Measurements from ENCODE around the gene RIC3.

Gene RIC3

DNA sequence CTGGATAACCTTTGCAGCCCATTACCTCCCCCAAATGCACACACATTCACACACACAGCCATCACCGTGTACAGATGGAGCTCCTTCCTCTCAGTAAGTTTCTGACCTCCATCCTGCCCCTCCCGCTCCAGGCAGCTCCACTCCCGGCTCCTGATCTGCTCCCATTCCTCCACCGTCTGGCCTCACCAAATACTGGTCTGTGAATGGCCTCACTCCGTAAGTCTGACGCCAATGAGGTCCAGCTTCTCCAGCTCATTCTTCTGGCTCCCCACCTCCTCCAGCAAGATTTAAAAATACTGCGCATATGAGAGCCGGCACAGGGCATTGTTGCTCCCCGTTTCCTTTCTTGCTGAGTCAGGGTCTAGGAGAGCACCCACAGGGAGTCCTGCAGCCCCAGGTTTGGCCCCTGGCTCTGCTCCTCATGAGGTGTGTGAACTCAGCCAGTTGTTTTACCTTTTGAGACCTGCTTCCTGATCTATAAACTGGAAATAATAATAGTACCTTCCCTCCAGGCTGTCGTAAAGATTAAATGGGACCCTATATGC lies 101.8 kb downstream of the RIC3 start:
- DNase-seq (ENCODE audit: low spot score): no peak

DNA sequence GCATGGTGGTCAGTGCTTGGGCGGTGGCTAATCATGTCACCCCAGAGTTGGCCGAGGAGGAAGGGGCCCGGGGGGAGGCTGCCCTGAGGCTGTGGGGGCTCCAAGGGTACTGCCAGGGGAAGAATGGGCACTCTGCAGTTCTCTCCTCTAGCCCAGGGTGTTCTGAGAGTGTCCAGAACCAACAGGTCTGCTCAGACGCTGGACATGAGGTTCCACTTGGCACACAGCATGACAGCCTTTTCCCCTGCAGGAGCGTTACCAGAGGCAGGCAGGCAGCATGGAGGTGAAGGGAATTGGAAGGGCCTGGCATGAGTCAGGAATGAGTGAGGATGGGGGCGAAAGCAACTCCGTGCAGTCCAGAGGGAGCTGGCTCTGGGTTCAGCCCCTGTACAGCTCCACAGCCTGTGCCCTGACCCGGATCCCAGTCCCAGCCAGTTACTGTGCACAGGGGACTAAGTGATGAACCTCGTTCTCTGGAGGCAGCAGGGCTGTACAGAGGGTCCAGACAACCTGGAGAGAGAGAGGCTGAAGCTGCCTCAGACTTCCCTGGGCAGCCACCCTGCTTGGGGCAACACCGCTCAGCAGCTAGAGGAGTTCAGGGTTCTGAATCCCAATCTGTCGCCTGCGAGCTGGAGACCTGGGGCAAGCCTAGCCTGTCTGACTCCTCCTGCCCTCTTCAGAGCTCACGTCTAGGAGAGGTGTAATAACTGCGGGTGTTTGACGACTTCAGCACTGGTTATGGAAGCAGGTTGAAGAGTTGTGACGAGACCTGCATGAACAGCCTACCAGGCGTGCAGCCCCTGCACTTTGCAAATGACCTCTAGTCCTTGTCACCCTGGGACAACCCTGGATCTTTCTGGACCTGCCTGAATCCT lies 102.6 kb downstream of the RIC3 start:
- no peak for DNase-seq (ENCODE audit: low spot score)

DNA sequence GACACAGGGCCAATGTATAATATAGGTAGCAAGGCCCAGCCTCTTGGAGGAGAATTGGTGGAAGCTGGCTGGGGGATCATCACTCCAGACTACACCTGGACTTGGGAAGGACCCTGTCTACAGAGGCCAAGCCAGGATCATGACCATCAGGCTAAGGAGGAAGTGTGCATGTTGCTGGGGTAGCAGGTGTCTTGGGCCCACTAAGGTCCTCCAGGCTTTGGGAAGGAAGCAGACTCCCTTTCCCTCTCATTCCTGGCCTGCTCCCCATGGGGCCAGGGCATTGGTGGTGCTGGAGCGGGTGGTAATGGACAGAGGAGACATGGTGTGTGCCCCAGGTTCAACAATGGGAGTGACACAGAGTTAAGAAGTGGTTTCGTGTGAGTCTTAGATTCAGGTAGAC lies 103.8 kb downstream of the RIC3 start:
- no peak for DNase-seq (ENCODE audit: low spot score)

DNA sequence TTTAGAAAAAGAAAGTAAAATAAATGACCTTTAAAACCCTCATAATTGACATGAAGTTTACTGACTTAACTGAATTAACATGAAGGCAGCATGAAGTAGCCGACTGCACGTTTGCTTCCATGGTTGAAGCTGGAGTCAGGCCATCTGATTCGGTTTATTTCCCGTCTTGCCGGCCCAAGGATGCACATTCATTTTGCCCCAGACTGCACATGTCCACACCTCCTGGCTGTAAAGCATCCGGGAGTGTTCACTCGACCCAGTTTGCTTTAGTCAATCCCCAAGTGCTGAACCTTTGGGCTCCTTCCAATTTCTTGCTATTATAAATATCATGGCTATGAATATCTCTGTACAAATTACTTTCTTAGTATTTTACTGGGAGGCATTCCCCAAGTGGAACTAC lies 105.5 kb downstream of the RIC3 start:
- DNase-seq (ENCODE audit: low spot score): peak; percentile 68

DNA sequence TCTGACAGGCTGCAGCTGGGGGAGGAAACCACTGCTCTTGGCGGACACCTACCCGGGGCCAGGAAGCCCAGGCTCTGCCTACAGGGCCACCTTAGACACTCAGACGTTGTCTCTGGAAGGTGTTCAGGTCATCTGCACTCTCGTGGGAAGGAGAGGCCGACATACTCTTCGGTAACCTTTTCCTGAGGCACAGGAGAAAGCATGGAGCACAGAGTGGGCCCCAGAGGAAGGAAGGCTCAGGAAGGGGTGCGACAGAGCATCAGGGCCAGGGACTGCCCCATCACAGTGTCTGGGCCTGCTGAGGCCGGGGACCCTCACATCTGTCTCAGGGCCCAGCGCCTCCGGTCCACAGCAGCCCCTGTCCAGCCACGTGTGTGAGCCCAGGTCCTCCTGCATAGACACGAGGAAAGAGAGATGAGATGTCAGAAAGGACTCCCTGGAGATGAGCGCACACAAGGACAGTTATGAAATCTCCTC lies 106.0 kb downstream of the RIC3 start:
- DNase-seq (ENCODE audit: low spot score): no peak

DNA sequence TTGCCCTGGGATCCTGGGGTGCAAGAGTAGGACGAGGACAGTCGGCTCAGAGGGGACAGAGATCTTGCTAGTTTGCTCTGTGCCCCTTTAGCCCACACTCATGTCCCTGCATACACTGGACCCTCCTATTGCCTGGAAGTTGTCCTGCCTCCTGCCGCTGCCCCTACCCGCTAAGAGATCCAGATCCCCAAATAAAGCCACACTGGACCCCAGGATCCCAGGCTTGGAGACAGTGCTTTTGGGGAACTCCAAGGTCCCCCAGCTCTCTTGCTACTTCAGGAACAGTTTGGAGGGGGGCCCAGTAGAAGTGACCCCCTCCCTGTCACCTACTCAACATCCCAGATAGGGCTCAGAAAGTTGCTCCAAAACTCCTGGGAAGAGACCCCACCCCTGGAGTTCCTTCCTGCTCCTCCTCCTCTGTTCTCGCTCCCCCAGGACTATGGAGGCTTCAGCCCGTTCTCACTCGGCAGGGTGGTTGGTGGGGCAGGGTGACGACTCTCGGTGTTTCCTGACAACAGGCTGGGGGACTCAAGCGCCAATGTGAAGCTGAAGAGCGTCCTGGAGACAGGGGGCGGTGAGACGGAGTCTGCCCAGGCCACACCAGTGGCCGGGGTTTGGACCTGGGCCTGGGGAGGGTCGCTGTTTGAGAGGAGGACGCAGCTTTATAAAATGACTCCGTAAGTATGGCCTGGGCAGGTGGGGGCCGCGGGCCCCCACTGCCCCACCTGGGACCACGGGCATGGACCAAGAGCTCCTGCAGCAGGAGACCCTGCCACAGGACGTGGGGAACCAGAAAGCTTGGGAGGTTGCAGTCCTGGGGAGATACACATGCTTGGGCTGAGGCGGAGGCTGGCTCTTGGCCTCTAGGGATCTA lies 107.0 kb downstream of the RIC3 start:
- DNase-seq (ENCODE audit: low spot score): no peak

DNA sequence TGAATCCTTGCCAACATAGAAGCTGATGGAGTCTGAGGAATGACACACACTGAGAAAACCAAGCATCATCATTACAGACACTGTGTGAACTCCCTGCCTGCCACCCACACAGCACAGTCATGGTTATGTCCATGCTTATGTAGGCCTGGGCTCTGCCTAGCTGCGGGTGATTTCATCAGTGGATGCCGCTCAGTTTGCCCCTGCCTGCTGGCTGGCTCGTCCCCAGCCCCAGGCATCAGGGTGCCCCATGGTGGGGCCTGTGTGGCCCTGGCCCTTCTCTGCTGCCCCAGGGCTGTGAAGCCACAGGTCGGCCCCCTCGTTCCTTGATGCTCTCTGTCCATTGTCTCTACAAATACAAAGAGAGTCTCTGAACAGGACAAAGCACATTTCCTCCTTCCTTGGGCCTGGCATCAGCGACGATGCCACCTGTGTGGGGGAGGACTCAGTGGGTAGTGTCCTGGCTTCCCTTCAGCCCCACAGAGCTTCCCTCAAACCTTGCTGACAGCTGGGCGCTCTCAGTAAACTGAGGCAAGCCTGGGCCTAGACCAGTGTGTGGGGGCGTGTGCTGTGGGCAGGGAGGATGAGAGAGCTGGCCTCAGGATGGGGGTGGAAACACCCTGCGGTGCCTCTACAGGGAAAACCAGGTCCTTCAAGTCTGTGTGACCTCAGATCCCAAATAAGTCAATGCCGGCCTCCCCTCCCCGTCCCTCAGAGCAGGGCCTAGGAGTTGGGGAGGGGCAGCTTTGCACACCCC lies 107.8 kb downstream of the RIC3 start:
- DNase-seq (ENCODE audit: low spot score): peak; percentile 81

DNA sequence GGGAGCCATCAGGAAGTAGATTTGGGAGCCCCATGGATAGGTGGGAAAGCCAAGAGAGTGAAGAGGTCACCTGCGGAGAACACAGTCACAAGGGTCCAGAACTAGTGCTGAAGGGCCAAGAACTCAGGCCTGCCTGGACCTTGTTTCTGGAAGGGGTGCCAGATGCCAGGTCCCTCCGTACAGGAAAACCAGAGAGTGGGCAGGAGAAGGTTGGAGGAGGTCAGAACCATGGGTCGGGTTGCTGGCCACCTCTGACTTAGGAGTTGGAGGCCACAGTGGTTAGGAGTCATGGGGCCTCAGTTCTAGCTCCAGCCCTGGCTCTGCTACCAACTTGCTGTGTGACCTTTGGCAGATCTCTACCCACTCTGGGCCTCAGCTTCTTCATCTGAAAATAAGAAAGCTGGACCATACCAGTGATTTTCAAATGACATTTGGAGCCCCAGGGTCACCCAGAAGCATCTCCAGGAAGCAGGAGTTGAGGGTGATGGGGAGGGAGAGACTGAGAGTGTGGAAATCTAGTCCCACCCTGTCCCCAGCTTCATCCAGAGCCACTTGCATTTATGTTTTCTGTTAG lies 108.6 kb downstream of the RIC3 start:
- no peak for DNase-seq (ENCODE audit: low spot score)

DNA sequence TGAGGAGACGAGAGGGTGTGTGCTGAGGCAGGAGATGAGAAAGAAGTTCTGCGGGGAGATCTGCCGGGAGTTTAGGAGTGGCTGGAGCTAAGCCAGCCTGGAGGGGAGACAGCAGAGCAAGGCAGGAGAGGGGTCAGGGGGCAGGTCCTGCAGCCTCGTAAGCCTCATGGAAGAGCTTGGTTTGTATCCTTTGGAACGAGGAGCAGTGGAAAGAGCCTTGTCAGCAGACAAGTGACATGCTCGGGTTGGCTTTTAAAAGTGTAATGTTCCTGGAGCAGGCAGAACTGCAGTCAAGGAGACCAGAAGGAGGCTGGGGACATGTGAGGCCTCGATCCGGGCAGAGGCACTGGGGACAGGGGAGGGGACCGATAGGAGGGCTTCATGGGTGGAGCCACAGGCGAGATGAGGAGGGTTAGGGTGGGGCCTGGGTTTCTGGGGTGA lies 109.2 kb downstream of the RIC3 start:
- DNase-seq (ENCODE audit: low spot score): no peak

DNA sequence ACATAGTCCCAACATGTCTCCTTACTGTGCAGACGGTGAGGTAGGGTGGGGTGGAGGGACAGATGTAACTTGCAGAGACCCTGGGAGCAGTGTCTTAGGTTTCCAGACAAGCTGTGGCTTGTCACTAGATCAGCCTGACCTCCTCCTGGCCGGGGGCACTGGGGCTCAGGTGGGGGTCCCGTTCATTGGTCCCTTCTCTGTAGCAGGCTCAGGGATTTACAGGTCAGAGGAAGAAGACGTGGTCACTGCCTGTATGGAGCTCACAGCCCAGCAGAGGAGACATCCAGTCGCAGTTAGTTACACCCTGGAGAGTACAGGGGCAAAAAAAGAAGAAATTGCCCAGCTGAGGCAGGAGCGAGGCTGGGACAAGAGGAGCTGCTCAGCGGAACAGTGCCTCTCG lies 109.8 kb downstream of the RIC3 start:
- DNase-seq (ENCODE audit: low spot score): no peak

DNA sequence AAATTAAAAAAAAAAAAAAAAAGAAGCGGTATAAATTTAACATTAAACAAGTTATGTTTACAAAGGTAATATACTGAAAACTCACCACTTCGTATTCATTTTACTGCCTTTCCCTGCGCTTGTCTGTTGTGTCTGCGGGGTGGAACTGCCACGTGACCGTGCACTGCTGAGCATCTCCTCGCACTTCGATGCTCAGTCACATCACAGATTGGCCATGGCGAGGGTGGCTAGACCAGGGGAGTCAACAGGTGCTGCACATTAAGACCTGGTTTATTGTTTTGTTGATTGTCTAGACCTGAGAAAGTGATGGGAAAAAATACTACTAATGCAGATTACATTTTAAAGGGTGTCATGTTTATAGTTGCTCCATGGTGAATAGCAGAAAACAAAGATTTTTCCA lies 110.6 kb downstream of the RIC3 start:
- DNase-seq (ENCODE audit: low spot score): no peak

DNA sequence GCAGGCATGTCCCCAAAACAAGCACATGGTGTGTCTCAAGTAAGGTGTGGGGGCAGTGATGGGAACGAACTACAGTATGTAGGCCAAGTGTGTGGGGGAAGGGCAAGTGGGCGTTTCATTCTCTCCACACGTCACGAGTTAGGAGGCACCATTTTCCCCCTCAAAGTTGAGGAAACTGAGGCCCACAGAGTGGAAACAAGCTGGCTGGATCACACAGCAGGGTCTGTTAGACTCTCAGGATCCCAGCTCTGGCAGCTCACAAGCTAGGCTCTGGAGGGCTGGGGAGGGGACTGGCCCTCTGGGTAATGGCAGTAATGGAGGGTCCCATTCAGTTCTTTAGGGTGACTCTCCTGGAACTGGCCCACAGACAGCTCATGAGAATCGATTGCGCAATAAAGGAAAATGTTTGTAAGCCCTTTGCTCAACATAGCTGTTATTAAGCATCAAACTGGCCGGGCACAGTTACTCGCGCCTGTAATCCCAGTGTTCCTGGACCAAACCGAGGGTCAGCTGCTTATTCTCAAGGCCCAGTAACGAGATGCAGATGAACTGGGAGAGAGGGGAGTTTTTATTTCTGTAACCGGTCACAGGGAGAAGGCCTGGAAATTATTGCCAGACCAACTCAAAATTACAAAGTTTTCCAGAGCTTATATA lies 111.9 kb downstream of the RIC3 start:
- DNase-seq (ENCODE audit: low spot score): peak; percentile 75

Data from GM03348 (cell line).